Fibroblast of the aortic adventitia (primary cell): ENCODE results near the gene COA6. TPM values are rescaled to one million over a fixed set of nuclear protein-coding genes. Genes with fewer than 3 reads are reported as not detected.

ENCODE experiments used
- DNase-seq: peaks from one replicate; pipeline ENCODE4 v3.0.0-alpha.2; 2010; ENCODE audit warnings: low read depth
- H3K4me3 ChIP-seq: 2 replicates; pipeline ENCODE4 v1.5.1; 2011; ENCODE audit warnings: low read depth, mild to moderate bottlenecking, control low read depth, low read length, moderate library complexity
- total RNA-seq: library from RNA; depleted of rRNA; stranded (reverse); fragments of >200 nt; gene quantifications from 2 replicates; pipeline ENCODE4 v1.2.3, GENCODE V29; 2012; ENCODE audit warnings: low replicate concordance
- TF ChIP-seq, protein P1 (sequence below): IDR thresholded peaks from 2 replicates; pipeline ENCODE4 v1.5.1; 2011; ENCODE audit warnings: mild to moderate bottlenecking, low read length, control low read depth, inconsistent platforms; ENCODE audit not compliant: insufficient read depth

Gene COA6
- total RNA-seq, 1 donor: 24.6 TPM

DNA sequence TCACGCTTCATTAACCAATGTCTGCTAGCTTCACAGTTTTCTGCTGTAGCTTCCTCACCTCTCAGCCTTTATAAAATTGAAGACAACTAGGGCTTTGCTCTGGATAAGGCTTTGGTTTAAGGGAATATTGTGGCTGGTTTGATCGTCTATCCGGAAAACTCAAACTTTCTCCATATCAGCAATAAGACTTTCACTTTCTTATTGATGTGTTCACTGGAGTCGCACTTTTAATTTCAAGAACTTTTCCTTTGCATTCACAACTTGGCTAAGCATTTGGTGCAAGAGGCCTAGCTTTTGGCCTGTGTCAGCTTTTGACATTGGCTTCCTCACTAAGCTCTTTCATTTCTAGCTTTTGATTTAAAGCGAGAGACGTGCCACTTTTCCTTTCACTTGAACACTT, 12.9 kb downstream of the COA6 start:
- DNase-seq: no peak
- TF ChIP-seq, protein P1, sequence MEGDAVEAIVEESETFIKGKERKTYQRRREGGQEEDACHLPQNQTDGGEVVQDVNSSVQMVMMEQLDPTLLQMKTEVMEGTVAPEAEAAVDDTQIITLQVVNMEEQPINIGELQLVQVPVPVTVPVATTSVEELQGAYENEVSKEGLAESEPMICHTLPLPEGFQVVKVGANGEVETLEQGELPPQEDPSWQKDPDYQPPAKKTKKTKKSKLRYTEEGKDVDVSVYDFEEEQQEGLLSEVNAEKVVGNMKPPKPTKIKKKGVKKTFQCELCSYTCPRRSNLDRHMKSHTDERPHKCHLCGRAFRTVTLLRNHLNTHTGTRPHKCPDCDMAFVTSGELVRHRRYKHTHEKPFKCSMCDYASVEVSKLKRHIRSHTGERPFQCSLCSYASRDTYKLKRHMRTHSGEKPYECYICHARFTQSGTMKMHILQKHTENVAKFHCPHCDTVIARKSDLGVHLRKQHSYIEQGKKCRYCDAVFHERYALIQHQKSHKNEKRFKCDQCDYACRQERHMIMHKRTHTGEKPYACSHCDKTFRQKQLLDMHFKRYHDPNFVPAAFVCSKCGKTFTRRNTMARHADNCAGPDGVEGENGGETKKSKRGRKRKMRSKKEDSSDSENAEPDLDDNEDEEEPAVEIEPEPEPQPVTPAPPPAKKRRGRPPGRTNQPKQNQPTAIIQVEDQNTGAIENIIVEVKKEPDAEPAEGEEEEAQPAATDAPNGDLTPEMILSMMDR: no peak
- no peak overlapping the region for H3K4me3 ChIP-seq

DNA sequence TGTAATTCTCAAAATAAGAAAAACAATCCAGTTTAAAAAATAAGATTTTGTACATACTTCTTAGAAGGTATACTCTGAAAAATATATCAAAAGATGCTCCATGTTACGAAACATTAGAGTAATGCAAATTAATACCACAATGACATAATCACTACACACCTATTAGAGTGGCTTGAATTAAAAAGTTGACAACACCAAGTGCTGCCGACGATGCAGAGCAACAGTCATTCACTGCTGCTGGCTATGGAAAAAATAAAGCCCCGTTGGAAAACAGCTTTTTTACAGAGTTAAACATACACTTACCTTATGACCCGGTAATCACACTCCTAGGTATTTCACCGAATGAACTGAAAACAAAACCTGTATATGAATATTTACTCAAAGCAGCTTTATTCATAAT, 14.8 kb downstream of the COA6 start:
- no peak for DNase-seq
- no peak overlapping the region for H3K4me3 ChIP-seq
- TF ChIP-seq, protein P1: no peak

GRCh38 chr1:234393190-234393589, 19.9 kb downstream of the COA6 start:
- DNase-seq: no peak
- no peak overlapping the region for H3K4me3 ChIP-seq
- TF ChIP-seq, protein P1: no peak

- no peak for DNase-seq
- no peak overlapping the region for H3K4me3 ChIP-seq
- TF ChIP-seq, protein P1: no peak
These were observed 22.0 kb downstream of the COA6 start for GRCh38 chr1:234395297-234395696.

GRCh38 chr1:234396092-234396491, 22.8 kb downstream of the COA6 start:
- DNase-seq: no peak
- TF ChIP-seq, protein P1: no peak
- H3K4me3 ChIP-seq: no peak overlapping the region

DNA sequence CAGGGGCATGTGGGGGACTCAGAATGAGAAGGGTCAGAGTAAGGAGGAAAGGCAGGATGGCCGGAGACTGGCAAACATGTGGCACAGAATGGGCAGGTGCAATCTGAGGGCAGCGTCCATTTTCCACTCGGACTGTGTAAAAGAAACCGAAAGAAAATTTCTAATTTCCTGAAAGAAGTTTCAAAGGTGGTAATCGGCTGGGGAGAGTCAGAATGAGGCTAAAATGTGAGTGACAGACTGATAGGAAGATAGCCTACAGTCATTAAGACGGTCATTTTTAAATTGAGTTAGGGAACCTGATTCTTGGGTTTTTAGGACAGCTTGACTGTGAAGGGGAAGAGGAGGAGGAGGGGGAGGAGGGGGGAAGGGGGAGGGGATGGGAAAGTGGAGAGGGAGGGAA, 23.6 kb downstream of the COA6 start:
- no peak for DNase-seq
- TF ChIP-seq, protein P1: no peak
- H3K4me3 ChIP-seq: no peak overlapping the region

GRCh38 chr1:234397732-234398131, 24.5 kb downstream of the COA6 start:
- TF ChIP-seq, protein P1: no peak
- DNase-seq: no peak
- no peak overlapping the region for H3K4me3 ChIP-seq
